ENCODE results near the gene DOK3. TPM values are rescaled to one million over a fixed set of nuclear protein-coding genes. Genes with fewer than 3 reads are reported as not detected.

The DOK3 gene
- total RNA-seq, 1 donor from 2014 or later: 22.6 TPM

GRCh38 chr5:177514541-177514940 is 4.9 kb upstream of the DOK3 start:
- DNase-seq (ENCODE audit: low spot score): no peak

- no peak for DNase-seq (ENCODE audit: low spot score)
These were observed 3.9 kb upstream of the DOK3 start for GRCh38 chr5:177513500-177513899.

- no peak for DNase-seq (ENCODE audit: low spot score)
These were observed 3.2 kb upstream of the DOK3 start for GRCh38 chr5:177512736-177513380.

GRCh38 chr5:177511796-177512675 is 2.4 kb upstream of the DOK3 start:
- no peak for DNase-seq (ENCODE audit: low spot score)

GRCh38 chr5:177511181-177511580 is 1.6 kb upstream of the DOK3 start:
- no peak for DNase-seq (ENCODE audit: low spot score)

GRCh38 chr5:177510567-177511053 is 984 bp upstream of the DOK3 start:
- DNase-seq (ENCODE audit: low spot score): no peak

GRCh38 chr5:177509991-177510566 is 453 bp upstream of the DOK3 start:
- no peak for DNase-seq (ENCODE audit: low spot score)

GRCh38 chr5:177508837-177509236 is 789 bp downstream of the DOK3 start:
- DNase-seq (ENCODE audit: low spot score): no peak

GRCh38 chr5:177508221-177508611 is 1.4 kb downstream of the DOK3 start:
- no peak for DNase-seq (ENCODE audit: low spot score)

- no peak for DNase-seq (ENCODE audit: low spot score)
These were observed 1.9 kb downstream of the DOK3 start for GRCh38 chr5:177507596-177508220.

- DNase-seq (ENCODE audit: low spot score): no peak
These were observed 2.5 kb downstream of the DOK3 start for GRCh38 chr5:177507165-177507564.

GRCh38 chr5:177505075-177505474 is 4.6 kb downstream of the DOK3 start:
- DNase-seq (ENCODE audit: low spot score): no peak

- no peak for DNase-seq (ENCODE audit: low spot score)
These were observed 5.3 kb downstream of the DOK3 start for GRCh38 chr5:177504086-177505056.

GRCh38 chr5:177503351-177504085 is 6.1 kb downstream of the DOK3 start:
- no peak for DNase-seq (ENCODE audit: low spot score)

- no peak for DNase-seq (ENCODE audit: low spot score)
These were observed 6.7 kb downstream of the DOK3 start for GRCh38 chr5:177502886-177503285.

- no peak for DNase-seq (ENCODE audit: low spot score)
These were observed 7.5 kb downstream of the DOK3 start for GRCh38 chr5:177501874-177502678.

GRCh38 chr5:177500685-177501522 is 8.7 kb downstream of the DOK3 start:
- peak; percentile 96 for DNase-seq (ENCODE audit: low spot score)

- DNase-seq (ENCODE audit: low spot score): no peak
These were observed 9.8 kb downstream of the DOK3 start for GRCh38 chr5:177499842-177500241.
